DMS153 treated with DMSO at 0.1 percent for 48 hours (cell line): Measurements from ENCODE around the gene AFDN.

ENCODE experiments used
- DNase-seq: peaks from one replicate; lab custom pipeline; 2025; ENCODE audit not compliant: unreplicated experiment; lab: John Stamatoyannopoulos, UW

AFDN gene

DNA sequence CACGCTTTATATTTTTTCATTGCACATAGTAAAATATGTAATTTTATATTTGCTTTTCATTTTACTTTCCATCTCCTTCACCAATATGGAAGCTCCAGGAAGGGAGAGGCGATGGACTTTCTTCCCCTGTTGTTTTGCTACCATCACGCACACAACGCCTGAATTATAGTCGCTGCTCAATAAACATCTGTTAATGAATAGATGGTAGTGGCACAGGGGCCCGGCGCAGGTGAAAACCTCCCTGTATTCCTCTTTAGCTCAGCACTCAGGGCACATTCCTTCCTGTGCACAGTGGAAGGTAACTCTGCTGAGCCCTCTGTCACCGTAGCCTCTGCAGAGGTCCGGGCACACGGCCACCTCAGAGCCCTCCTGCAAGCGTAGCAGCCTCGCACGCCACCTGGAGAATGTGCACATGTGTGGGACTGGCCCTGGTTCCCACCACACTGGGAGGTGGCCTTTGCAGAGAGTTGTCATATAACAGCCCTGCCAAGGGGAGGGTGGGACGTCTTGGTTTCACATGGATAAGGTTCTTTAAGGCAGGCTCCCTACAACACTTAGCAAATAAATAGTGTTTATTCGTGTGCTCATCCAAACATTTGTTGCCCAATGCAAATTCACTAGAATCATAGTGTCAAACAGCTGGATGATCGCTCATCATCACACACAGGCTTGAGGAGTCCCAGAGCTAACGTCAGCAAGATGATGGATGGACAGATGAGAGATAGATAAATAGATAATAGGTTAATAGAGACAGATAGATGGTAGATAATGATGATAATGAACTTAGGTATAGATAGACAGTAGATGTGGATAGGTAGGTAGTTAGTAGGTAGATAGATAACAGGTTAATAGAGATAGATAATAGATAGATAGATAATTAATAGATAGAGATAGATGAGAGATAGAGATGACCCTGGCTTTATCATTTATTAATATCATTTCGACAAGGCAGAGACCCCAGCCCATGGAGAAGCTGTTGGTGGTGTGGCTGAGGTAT lies 32.3 kb upstream of the AFDN start:
- DNase-seq: no peak

DNA sequence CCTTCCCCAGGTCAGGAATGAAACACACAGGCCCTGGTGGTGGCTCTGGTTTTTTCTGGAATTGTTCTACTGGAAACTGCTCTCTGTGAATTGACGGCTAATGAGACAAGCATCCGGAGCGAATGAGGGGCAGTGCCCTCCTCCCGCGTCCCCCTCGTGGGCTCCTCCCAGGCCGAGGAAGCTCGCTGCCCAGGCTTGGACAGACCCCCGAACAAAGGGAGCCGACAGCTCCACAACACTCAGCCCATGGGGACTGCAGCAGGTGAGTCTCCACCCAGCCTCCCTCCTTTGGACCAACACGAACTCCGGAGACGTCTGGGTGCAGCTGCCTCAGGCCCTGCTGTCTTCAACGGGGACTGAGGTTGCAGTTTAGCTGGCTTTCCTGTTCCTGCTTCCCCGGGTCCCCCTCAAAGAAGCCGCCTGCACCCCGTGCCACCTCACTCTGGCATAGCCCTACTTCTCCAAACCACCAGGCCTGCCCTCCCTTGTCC lies 31.3 kb upstream of the AFDN start:
- no peak for DNase-seq

DNA sequence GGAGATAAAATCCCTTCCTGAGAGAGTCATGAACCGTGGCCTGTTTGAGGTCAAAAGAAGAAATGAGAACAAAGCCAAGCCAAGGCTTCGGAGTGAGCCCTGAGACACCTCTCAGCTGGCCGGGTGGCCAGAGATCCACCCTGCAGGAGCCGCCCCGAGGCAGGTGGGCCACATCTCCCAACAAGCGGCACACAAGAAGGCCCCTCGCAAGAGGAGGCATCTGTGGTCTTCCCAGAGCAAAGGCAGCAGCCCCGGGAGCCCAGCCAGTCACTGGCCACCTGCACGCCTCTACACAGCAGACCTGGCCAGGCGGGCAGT lies 30.9 kb upstream of the AFDN start:
- no peak for DNase-seq

DNA sequence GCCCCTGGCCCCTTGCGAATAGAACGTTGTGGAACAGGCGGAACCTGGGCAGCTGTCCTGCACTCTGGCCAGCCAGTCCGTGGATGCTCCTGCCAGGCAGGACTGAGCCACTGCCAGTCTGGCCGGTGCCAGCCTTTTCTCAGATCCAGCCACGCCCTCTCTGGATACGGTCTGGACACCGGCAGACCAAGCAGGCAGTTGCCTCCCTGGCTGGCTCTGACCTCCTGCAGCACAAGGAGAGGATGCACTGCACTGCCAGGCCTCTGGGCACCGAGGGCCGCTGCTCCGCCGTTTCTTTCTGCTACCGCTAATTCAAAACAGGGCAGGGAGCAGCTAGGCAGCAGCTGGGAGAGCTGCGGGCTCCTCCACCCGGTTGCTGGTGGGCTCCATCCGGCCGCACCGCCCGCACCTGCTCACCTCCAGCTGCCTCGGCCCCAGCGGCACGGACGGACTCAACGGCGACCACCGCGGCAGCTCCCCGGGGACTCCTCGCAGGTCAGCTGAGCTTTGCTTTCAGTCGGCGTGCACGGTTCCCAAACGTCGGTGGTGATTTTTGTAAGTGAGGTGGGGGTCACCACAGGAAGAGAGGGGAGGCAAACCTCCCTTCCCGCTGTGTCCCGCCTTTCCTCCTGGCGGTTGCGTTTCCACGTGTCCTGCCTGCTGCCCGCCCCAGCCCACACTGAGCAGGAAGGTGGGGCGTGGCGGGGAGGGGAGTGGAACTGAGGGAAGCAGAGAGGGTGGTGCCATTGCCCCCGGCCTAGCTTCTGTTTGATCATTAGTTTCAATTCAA lies 30.3 kb upstream of the AFDN start:
- no peak for DNase-seq

DNA sequence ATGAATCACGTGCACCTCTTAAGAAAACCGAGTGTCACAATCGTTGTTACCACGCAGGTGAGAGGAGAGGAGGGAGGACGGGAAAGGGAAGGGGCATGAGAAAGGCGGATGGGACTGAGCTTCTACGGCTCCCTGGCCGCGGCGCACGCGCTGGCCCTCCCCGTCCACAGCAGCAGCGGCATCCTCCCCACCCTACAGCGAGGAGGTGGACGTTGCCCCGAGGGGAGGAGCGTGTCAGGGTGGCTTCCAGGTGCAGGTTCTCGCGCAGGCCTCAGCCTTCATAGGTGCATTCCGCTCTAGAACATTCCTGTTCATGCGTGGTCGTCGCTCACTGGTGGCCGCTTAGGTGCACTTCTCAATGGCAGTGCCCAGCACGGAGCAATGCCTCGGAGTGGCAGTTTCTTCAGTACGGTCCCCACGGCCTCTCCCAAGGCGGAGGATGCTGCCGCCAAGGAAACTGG lies 29.7 kb upstream of the AFDN start:
- DNase-seq: no peak

DNA sequence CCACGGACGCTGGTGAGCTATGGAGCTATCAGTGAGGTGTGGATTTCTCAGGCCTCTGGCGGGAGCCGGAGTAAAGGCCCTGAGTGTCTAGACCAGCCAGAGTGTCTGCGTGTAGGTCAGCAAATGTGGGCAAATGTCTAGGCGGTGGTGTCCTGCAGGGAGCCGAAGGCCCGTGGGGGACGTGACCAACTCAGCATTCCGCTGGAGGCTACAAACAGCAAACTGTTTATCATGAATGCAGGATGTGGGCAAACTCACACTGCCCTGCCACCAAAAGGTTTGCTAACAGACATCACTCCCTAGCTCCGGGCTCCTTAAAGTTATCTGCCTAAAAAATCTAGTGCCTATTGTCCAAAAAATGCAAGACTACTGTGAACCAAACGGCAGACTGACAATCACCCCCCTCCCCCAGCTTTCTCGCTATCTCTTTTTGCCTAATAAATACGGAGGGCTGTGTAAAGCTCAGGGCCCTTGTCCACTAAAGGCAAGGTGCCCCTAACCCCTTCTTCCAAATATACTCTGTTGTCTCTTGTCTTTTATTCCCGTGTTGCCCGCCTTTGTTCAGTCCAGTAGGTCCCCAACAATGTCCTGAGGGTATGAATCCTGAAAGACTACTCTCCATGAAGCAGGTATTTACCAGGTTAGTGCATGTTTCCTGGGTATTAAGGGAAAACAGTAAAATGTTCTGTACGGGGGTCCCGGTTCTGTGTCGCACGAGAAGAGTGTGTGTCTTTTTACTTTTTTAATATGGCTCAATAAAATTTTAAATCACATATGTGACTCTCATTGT lies 29.0 kb upstream of the AFDN start:
- DNase-seq: no peak

DNA sequence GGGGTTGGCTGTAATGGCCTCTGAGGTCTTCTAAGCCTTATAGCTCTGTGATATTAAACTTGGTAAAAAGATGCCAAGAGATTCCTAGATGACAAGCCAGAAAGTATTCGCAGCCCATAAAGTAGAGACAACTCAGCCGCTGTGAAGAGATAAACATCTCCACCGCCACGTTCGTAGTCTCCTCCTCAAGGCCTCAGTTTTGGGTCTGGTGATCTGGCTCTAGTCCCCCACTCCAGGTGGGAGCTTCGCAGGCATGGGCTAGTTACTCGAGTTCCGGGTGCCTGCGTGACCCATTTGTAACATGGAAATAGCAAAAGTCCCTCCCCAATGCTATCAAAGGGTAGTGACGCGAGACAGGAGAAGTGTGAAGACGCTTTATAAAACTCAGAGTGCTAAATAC lies 28.3 kb upstream of the AFDN start:
- no peak for DNase-seq

DNA sequence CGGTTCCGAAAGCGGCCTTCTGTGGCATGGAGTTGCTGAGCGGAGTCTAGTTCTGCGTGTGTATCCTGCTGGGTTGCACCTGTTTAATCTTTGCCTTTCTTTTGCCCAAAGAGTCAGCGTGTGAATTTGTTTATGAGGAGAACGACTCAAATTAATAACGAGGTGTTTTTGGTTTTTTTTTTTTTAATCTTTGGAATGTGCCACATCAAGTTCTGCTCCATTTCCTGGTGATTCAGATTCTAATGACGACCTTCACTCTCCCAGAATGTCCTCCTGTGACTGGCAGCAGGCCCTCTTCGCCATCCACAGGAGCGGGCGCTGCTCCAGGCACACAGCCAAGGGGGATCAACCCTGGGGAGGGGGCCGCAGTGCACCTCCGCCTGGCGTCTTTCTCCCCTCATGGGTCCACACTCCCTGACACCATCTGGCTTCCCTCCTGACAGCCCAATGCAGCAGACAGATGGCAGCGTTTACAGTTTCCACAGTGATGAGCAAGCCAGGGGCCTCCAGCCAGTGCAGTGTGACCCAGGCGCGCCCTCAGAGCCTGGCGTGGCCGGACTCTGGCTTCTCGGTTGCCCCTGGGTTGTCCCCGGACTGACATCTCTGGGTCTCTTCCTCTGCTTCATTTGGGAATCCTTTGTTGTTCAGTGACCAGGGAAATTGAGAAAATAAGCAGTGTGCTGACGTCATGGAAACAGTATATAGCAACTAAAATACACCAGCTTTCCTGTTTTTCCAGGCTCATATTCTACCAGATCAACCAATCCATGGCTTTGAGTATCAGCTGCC lies 27.5 kb upstream of the AFDN start:
- no peak for DNase-seq

DNA sequence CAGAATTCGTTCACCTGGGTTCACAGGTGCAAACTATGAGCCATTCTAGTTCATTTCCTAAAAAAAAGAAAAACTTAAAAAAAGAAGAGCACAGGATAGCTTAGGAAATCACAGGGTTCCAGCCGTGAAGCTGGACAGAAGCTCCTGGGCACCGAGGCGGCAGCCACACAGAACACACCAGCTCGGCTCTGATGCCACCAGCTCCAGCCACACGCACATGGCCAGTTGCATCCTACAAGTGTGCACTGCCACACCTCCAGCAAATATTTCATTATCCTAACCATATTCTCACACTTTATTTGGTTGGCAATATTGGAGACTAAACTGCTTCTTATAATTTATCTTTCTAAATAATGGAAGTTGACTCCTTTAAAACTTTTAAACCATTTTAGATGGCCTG lies 26.2 kb upstream of the AFDN start:
- no peak for DNase-seq

DNA sequence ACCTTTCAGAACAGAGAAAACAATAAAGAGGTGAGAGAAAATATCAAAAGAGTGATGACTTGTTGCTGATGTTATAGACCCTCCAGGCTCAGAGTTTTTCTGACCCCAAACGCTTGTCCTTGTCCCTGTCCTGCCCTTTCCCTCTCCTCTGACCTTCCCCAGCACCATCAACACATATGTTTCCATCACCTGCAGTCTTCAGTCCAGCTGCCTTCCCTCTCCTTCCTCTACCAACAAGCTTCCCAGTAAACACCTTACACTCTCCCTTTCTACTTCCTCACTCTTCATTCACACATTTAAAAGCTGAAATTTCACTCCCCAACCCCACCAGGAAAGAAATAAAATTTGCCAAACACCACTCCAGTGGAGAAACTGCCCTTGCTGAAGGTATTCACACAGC lies 25.4 kb upstream of the AFDN start:
- DNase-seq: no peak

DNA sequence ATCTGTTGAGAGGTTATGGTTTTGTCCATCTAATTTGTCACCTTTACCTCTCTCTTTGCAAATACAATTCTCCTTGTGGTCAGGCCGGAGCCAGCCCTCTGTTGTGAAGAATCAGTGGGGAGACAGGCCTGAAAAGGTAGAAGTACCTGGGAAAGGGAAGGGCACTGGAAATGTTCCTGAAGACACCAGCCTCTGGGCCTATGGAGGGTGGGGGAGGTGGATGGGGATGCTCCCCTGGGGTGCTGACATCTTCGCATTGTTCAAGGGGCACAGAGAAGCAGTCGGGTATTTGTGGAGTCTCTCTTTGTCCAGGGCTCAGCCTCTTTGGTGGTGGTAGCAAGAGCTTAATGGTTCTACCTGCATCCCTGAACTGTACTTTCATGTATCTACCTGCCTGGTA lies 24.4 kb upstream of the AFDN start:
- DNase-seq: no peak

DNA sequence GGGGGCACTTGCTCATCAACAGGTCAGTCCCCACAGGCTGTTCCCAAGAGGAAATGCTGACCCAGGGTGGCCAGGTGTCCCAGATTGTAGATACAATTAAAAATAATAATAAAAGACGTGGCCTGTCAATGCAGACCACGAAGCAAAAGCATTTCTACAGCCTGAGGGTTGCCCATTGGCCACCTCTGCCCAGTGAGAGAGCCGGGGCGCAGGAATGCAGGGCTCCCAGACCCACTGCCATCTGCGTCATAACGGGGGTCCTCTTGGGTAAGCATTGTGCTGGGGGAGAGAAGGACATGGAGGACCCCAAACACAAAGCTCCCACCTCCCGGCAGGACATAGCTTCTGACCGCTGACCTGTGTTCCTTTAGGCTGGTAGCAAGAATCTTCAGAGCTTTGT lies 22.9 kb upstream of the AFDN start:
- DNase-seq: no peak

DNA sequence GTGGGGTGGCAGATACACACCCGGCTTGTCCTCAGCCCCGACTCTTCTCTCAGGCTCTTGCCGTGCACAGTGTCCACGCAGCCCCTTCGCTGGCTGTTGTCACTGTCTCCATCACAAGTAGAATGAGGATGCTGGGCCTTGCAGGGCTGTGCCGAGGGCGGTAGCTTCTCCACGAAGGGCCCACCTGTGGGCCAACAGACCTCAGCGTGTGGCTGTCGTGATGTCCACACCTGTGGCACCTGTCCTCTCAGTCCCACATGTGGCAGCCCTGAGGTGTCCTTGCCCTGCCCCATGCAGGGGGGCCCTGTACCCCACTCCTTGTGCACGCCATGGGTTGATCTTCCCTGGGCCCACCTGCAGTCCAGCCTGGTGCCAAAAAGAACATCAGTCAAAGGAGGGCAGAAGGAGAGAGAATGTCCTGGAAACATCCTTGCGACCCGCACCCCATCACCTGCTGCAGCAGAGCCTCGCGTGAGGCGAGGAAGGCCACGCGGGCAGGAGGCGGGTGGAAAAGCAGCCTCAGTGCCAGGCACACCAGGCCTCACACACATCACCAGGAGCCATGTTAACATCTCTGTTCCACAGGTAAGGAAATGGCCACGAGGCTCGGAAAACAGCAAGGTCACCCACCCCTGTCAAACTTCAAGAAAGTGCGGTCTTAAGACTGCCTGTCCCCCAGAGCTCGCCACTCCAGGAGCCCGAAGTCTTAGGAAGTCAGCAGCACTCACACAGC lies 22.3 kb upstream of the AFDN start:
- DNase-seq: no peak

DNA sequence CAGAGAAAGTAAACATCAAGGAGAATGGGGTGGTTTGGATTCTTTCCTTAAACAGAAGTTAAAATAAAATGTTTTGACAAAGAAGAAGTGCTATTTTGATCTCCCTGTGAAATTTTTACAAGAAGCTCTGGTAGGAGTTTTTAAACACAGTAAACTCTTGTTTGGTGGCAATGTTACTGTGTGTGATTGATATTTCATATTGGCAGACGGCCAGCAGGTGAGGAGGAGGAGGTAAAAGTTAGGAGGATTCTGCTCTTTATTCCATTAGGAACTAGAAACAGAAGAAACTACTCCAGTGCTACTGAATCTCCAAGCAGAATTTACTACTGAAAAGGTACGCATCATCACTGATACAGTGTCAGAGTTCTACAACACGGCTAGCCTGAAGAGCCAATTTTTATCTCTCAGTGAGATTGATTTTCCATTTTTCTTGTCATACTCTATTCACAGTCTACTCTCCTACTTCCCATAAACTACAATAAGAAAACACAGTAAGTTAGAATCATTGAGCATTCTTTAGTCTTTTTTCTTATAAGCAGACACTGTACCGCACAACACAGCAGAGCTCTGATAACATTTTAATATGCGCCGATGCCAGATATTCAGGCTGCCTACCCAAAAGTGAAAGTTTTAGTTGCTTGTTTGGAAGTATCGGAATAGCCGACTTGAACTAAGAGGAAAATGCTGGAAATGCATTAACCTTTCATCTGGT lies 21.2 kb upstream of the AFDN start:
- DNase-seq: no peak

DNA sequence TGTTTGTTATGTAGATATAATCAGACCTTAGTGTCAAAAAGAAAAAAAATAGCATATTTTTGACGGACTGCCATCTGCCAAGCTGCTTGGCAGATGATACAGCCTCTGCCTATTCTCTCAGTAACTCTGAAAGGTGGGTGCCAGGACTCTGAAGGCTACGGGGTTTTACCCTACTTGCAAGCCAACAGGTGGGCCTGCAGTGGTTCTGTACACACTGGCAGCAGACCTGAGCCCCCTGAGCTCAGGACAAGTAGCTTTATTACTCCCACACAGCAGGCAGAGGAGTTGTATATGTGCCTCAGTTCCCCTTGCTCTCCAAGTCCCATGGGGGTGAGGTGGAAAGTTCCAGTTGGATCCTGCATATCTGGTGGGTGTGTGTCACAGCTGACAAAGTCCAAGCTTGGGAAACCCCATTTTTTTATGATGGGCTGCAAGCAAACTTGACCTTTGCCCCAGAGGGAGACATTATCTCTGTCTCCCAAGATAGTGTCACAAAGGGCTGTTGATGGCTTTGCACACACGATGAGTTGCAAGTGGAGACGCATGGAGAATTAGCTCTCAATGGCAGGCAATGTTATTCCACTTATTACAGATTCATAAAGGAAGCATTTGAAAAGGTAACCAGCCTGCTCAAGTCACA lies 20.5 kb upstream of the AFDN start:
- no peak for DNase-seq

DNA sequence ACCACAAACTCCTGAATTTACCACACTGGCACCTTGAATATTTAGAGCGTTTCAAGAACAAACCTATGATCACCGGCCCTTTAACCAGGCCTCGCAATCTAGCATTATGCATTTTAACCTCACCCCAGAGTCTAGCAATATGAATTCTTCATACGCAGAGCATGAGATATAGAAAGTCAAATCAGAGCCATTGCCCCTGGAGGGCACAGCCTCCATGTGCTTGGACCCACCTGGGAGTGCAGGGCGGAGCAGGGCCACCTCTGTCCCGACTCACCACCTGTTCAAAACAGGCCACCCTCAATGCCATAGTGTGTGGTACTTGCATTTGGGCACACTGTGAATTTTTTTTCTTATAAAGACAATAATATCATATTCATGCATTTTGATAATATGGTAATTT lies 19.5 kb upstream of the AFDN start:
- DNase-seq: no peak

DNA sequence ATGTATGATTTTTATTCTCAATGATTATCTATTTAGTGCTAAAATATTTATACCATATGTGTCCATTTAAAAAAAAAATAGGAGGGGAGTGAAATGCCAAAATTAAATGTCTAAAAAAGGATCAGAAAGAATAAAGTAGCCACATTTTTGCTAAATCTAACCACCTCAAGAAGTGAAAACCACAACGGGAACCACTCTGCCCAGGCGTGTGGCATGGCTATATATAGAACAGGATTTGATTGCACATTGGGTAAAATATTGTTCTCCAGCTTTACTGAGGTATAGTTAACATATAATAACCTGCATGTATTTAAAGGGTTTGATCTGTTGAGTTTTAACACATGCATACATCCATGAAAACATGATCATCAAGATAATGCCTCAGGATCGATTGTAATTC lies 19.0 kb upstream of the AFDN start:
- no peak for DNase-seq

DNA sequence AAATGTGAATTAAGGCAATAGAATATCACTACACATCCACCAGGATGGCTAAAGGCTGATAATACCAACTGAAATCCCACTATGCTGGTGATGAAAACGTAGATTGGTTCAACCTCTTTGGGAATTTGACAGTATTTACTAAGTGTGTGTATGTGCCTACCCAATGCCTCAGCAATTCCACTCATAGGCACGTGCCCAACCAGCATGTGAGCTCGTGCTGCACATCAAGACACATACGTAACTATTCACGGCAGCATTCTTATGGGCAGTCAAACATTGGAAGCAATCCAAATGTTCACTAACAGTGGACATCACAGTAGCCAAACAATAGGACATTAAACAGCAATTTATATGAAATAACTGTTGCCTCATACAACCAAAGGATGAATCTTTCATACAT lies 15.7 kb upstream of the AFDN start:
- DNase-seq: no peak
